HL-60/S4 treated with retinoic acid at 250 ng/mL for 4 days and 3 days (cell line): ENCODE measurements around the gene FADS1.

Experiments used
- in situ Hi-C: fragments of 300-500 bp; cut with MboI; formaldehyde crosslinking; loops from 2 replicates; pipeline ENCODE4 v1.7.0; 2022; ENCODE audit warnings: low sequenced_read_pairs

The FADS1 gene

GRCh38 chr11:61846362-61847020, 29.7 kb upstream of the FADS1 start:
- in situ Hi-C loops: no loop called here

DNA sequence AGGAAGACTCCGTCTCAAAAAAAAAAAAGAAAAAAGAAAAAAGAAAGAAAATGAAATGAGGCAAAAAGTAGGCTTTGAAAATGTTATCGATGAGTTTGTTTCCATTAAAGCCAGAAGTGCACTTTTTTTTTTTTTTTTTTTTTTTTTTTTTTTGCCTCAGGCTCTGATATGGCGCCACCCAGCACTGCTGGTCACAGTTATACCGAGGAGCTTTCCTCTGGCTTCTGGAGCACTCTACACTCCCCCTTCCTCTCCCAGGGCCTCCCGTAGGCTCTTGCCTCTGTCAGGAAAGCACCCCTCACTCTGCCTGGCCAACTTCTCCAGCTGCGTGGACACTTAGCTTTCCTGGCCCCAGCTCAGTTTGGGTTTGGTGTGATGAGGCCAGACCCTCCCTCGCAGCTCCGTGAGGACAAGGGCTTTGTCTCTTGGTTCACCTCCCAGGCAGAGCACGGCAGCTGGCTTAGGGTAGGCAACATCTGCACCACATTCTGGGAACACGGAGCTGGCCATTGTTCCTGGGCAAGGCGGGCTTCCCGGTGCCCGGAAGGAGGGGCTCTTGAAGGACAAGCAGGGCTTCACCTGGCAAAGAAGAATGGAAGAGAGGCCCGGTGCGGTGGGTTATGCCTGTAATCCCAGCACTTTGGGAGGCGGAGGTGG, 28.2 kb upstream of the FADS1 start:
- in situ Hi-C loops: no loop called here

- in situ Hi-C loops: no loop called here
Observed at GRCh38 chr11:61842528-61842820, 25.7 kb upstream of the FADS1 start.

- in situ Hi-C loops: no loop called here
Observed at GRCh38 chr11:61841636-61842527, 25.1 kb upstream of the FADS1 start.

- in situ Hi-C loops: no loop called here
Observed at GRCh38 chr11:61840371-61840770, 23.6 kb upstream of the FADS1 start.

GRCh38 chr11:61839742-61840141, 22.9 kb upstream of the FADS1 start:
- in situ Hi-C loops: no loop called here

DNA sequence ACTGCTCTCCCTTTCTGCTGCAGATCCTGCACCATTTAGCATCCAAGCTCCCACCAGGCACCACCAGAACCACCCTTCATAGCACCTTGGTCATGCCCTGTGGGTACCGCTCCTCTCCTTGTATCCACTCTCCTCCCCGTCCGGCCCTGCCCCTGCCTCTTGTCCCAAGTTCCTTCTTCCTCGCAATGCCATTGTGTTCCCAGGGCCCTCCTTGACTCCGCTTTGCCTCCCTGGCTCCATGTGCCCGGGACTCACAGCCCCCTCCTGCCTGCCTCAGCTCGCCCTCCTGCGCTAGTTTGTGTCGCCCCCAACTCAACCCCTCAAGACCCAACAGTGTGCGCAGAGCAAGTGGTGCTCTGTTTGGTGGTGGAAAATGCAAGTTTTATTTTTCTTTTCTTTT, 22.1 kb upstream of the FADS1 start:
- in situ Hi-C loops: no loop called here

- in situ Hi-C loops: no loop called here
Observed at GRCh38 chr11:61838501-61838900, 21.7 kb upstream of the FADS1 start.

- in situ Hi-C loops: no loop called here
Observed at GRCh38 chr11:61837411-61838005, 20.7 kb upstream of the FADS1 start.

GRCh38 chr11:61836193-61836592, 19.4 kb upstream of the FADS1 start:
- in situ Hi-C loops: no loop called here

DNA sequence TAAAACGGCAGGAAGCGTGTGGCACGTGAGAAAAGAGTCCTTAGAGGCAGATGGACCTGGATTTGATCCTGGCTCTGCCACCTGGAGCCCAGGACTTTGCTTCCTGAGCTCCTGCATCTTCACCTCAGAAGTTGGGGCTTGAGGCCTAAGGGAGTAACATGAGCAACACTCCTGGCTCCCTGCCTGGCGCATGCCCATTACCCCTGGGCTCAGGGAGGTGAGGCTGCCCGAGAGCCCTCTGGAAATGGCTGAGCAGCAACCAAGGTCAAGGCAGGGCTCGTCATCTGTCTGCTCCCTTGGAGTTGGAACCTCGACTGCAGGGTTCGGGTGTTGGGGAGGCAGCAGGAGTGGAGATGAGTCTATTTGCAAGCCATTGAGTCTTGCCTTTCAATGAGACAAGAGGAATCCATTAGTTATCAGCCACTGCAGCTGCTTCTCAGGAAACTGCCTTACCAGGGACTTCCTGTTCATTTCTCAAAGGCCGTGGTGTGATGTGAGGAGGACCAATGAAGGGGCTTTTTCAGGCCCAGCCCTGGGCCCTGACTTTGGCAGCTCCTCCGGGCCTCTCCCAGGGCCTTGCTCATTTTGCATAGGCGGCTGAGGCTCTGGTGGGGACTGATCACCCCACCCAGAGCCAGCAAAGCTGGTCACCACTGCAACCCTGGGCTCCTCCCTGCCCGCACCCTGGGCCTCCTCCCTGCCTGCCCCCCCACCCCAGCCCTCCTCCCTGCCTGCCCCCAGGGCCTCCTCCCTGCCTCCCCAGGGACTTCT, 17.7 kb upstream of the FADS1 start:
- in situ Hi-C loops: no loop called here

DNA sequence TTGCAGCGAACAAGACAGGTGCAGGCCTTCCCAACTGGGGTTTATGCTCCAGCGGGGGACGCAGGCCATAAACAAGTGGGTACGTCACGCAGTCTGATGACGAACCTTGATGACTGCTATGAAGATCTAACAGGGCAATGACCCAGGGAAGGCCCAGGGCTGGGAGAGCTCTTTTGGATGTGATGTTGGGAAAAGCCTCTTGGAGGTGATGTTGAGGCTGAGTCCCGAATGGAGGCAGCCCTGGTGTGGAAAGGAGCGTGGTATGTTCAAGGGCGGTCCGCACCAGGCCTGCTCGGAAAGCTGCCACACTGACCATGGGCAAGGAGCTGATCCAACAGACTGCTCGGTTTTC, 17.1 kb upstream of the FADS1 start:
- in situ Hi-C loops: no loop called here

DNA sequence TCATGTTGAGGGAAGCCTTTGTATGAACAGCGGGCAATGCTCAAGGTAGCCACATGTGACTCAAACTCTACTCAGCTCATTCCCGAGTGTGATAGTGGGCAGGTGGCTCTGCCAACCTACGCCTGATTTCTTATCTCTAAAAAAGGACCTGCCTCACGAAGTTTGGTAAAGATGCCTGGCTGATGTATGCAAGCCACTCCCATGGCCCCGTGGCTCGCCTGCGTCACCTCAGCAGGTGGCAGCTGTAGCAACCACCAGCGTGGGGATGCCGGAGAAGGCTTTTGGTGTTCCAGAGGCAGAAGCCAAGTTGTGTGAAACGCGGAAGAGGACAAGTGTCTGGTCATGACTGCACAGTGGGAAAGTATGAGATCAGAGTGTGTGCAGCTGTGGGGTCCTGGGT, 16.7 kb upstream of the FADS1 start:
- in situ Hi-C loops: no loop called here

DNA sequence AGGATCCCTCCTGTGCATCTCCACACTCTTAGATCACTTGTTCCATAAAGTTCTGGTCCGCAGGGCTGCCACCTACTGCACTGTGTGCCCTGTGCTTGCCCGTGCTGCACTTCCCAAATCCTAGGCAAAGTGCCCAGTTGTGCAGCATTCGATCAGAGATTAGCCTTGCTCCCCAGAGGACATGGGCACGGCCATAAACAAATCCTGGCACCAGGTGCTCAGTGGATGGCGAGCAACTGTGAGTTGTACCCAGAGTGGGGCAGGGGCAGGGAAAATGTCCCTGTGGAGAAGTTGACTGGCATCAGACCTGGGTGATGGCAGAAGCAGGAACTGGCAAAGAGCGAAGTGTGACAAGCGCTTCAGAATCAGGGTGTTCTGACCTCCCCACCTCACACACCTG, 16.0 kb upstream of the FADS1 start:
- in situ Hi-C loops: no loop called here

GRCh38 chr11:61832207-61832606, 15.4 kb upstream of the FADS1 start:
- in situ Hi-C loops: no loop called here

- in situ Hi-C loops: no loop called here
Observed at GRCh38 chr11:61830237-61831105, 13.7 kb upstream of the FADS1 start.

- in situ Hi-C loops: no loop called here
Observed at GRCh38 chr11:61829806-61830205, 13.0 kb upstream of the FADS1 start.

DNA sequence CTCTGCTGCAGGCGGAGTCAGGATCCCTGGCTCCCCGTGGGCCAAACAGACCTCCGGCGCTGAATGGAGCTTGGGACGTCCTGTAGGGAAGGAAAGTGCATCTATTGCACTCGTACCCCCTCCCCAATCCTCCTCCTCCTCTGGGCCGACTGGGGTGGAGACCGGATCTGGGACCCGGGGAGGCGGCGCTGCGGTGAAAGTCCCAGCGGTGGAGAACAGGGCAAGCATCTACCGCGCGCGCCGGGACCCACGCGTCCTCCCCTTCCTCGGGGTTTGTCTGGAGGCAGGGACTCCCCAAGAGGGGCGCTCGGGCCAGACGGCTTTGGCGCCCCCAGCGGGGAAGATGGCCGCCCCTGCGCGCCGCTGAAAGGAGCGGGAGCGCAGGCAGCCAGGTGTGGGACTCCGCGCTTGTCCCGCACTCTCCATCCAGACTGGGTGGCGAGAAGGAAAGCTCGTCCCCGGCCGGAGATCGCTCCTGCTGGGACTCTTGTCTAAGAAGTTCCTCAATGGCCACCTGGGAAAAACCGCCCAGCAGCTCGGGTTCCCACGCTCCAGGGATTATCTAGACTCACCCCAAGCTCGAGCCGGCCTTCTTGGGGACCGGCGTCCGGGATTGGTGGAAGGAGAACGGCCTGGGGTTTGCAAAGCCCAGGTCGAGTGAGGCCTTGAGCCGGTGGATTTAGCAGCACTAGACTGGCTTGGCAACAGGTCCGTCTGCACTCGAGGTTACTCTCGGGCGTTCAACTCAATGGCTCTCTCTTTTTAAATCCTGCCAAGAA, 12.0 kb upstream of the FADS1 start:
- in situ Hi-C loops: no loop called here

GRCh38 chr11:61828379-61828628, 11.5 kb upstream of the FADS1 start:
- in situ Hi-C loops: no loop called here
